PFSK-1 (cell line): ENCODE measurements around the gene SLC25A1.

Experiments used
- FOXP2 ChIP-seq: optimal IDR thresholded peaks from 2 replicates; pipeline ENCODE3; 2011; ENCODE audit warnings: borderline replicate concordance, control low read depth, inconsistent platforms; ENCODE audit not compliant: insufficient read depth; ENCODE audit errors: extremely low read length, extremely low read depth
- POLR2AphosphoS5 ChIP-seq: IDR thresholded peaks from 2 replicates; pipeline ENCODE4 v1.6.1; 2012; ENCODE audit warnings: low read depth, mild to moderate bottlenecking, control low read depth, low read length, moderate library complexity
- REST ChIP-seq, 2 experiments: IDR thresholded peaks; 2 replicates each; pipeline versions ENCODE4 v1.6.1 to v1.8.0; 2011 to 2012; ENCODE audit warnings: low read depth in 2 of 2, low read length in 2 of 2, control low read depth in 1 of 2, inconsistent platforms in 1 of 2, mild to moderate bottlenecking in 1 of 2, moderate library complexity in 1 of 2; ENCODE audit not compliant: insufficient read depth in 1 of 2
- SIN3A ChIP-seq: IDR thresholded peaks from 2 replicates; pipeline ENCODE4 v1.6.1; 2012; ENCODE audit warnings: mild to moderate bottlenecking, low read length, moderate library complexity, borderline replicate concordance; ENCODE audit not compliant: insufficient read depth
- TAF1 ChIP-seq: IDR thresholded peaks from 2 replicates; pipeline ENCODE4 v1.6.1; 2012; ENCODE audit warnings: low read length, control low read depth, borderline replicate concordance; ENCODE audit not compliant: insufficient read depth

The SLC25A1 gene

GRCh38 chr22:19201869-19202798, 23.6 kb upstream of the SLC25A1 start:
- peak; percentile 62 to 83 for TF ChIP-seq REST (IDR thresholded peaks at IDR 0.05; ENCODE audit: insufficient read depth in 1 of 2, low read depth in 2 of 2, low read length in 2 of 2)
- no peak for TF ChIP-seq POLR2AphosphoS5

GRCh38 chr22:19201130-19201868, 22.8 kb upstream of the SLC25A1 start:
- TF ChIP-seq FOXP2 (no peak), POLR2AphosphoS5 (no peak), SIN3A (no peak), REST (IDR thresholded peaks at IDR 0.05; ENCODE audit: insufficient read depth in 1 of 2, low read depth in 2 of 2, low read length in 2 of 2) (no peak), TAF1 (no peak)

- no peak for TF ChIP-seq FOXP2
- TF ChIP-seq POLR2AphosphoS5: no peak
- TF ChIP-seq REST (IDR thresholded peaks at IDR 0.05; ENCODE audit: insufficient read depth in 1 of 2, low read depth in 2 of 2, low read length in 2 of 2): no peak
- TF ChIP-seq SIN3A: no peak
- no peak for TF ChIP-seq TAF1
Observed at GRCh38 chr22:19199479-19199878, 20.9 kb upstream of the SLC25A1 start.

- TF ChIP-seq POLR2AphosphoS5 (no peak), SIN3A (no peak), FOXP2 (no peak), TAF1 (no peak), REST (IDR thresholded peaks at IDR 0.05; ENCODE audit: insufficient read depth in 1 of 2, low read depth in 2 of 2, low read length in 2 of 2) (no peak)
Observed at GRCh38 chr22:19197997-19198865, 19.7 kb upstream of the SLC25A1 start.
